ENCODE results near the gene ZNF860.
"Not testable (repeated sequence)": the region's sequence is repeated elsewhere in the genome, so short reads cannot be mapped to it uniquely, and the experiment has no call there.

Gene ZNF860

GRCh38 chr3:31962801-31963205, 18.7 kb upstream of the ZNF860 start:
- DNase-seq, result no peak

- no peak for DNase-seq
Measured at GRCh38 chr3:31966978-31967591, 14.5 kb upstream of the ZNF860 start.

- DNase-seq, result no peak
Measured at GRCh38 chr3:31967592-31967991, 14.0 kb upstream of the ZNF860 start.

- DNase-seq, result no peak
Measured at GRCh38 chr3:31968369-31968926, 13.1 kb upstream of the ZNF860 start.

- DNase-seq, result no peak
Measured at GRCh38 chr3:31968927-31969418, 12.6 kb upstream of the ZNF860 start.

GRCh38 chr3:31971607-31972006, 9.9 kb upstream of the ZNF860 start:
- DNase-seq, result no peak

GRCh38 chr3:31973081-31973480, 8.5 kb upstream of the ZNF860 start:
- no peak for DNase-seq

- no peak for DNase-seq
Measured at GRCh38 chr3:31973837-31974236, 7.7 kb upstream of the ZNF860 start.

- no peak for DNase-seq
Measured at GRCh38 chr3:31974471-31974870, 7.1 kb upstream of the ZNF860 start.

- DNase-seq, result no peak
Measured at GRCh38 chr3:31974964-31975363, 6.6 kb upstream of the ZNF860 start.

GRCh38 chr3:31976302-31976701, 5.2 kb upstream of the ZNF860 start:
- DNase-seq, result no peak

- DNase-seq, result no peak
Measured at GRCh38 chr3:31977736-31978135, 3.8 kb upstream of the ZNF860 start.

GRCh38 chr3:31978553-31978952, 3.0 kb upstream of the ZNF860 start:
- DNase-seq, result no peak

- no peak for DNase-seq
Measured at GRCh38 chr3:31979001-31979697, 2.4 kb upstream of the ZNF860 start.

GRCh38 chr3:31980530-31981205, 882 bp upstream of the ZNF860 start:
- DNase-seq, result peak; percentile 39

GRCh38 chr3:31984321-31984720, 2.8 kb downstream of the ZNF860 start:
- no peak for DNase-seq

GRCh38 chr3:31985831-31986230, 4.3 kb downstream of the ZNF860 start:
- DNase-seq, result no peak

- DNase-seq, result no peak
Measured at GRCh38 chr3:31988271-31988670, 6.7 kb downstream of the ZNF860 start.

GRCh38 chr3:31992995-31993394, 11.4 kb downstream of the ZNF860 start:
- DNase-seq, result not testable (repeated sequence)

- DNase-seq, result no peak
Measured at GRCh38 chr3:31993843-31994242, 12.3 kb downstream of the ZNF860 start.

GRCh38 chr3:31995026-31995425, 13.5 kb downstream of the ZNF860 start:
- not testable (repeated sequence) for DNase-seq

GRCh38 chr3:31996195-31996594, 14.6 kb downstream of the ZNF860 start:
- DNase-seq, result no peak

- DNase-seq, result no peak
Measured at GRCh38 chr3:31997500-31997899, 15.9 kb downstream of the ZNF860 start.
